Measurements from ENCODE around the gene ZNF722. TPM values are rescaled to one million over a fixed set of nuclear protein-coding genes. Genes with fewer than 3 reads are reported as not detected.
A peak's percentile ranks its signal among the peaks of the same experiment; 100 is the strongest.
"Not testable (repeated sequence)": the region's sequence is repeated elsewhere in the genome, so short reads cannot be mapped to it uniquely, and the experiment has no call there.

The ZNF722 gene
- not detected for total RNA-seq
- polyA plus RNA-seq = not detected
- total RNA-seq = 0 reads per million in 6 experiments

GRCh38 chr7:63998549-63998948, at the start of gene ZNF722:
Gene ZNF722 (plus strand): TSS chr7:63998849. CDS start chr7:63998962, 113 bp downstream.
- H3K4me3 Mint-ChIP-seq = peak within 1 kb of the TSS in 1 of 10 donors; percentile 15
- ATAC-seq = no peak
- no peaks in the 10 kb centered on the region for H3K27me3 Mint-ChIP-seq
- POLR2A ChIA-PET = no interaction called here
- no peak within 1 kb of the TSS for H3K27ac Mint-ChIP-seq
- no peaks in the 10 kb centered on the region for H3K4me1 Mint-ChIP-seq
- no peak for DNase-seq
- peaks cover 0 to 79% (median 15%) of the 10 kb centered on the region in 9 donors for H3K9me3 Mint-ChIP-seq
- peaks cover 0 to 9% (median 0%) of the 10 kb centered on the region in 3 donors for H3K36me3 Mint-ChIP-seq

GRCh38 chr7:63953181-63953580, 45.5 kb upstream of the ZNF722 start:
- Mint-ChIP-seq H3K4me3 (no peak overlapping the region), H3K27ac (no peak overlapping the region), H3K36me3 (peaks cover 0 to 10% (median 0%) of the 10 kb centered on the region in 3 donors), H3K9me3 (peaks cover 2 to 50% (median 26%) of the 10 kb centered on the region in 9 donors), H3K27me3 (no peaks in the 10 kb centered on the region), H3K4me1 (no peaks in the 10 kb centered on the region)
- DNase-seq (no peak), ATAC-seq (no peak)
- POLR2A ChIA-PET = no interaction called here

- no peak overlapping the region for H3K4me3 Mint-ChIP-seq
- peaks cover 0 to 30% (median 11%) of the 10 kb centered on the region in 9 donors for H3K9me3 Mint-ChIP-seq
- H3K4me1 Mint-ChIP-seq = no peaks in the 10 kb centered on the region
- H3K27ac Mint-ChIP-seq = no peak overlapping the region
- ATAC-seq (no peak), DNase-seq (no peak)
- POLR2A ChIA-PET = no interaction called here
- H3K36me3 Mint-ChIP-seq = peaks cover 0 to 8% (median 0%) of the 10 kb centered on the region in 3 donors
- H3K27me3 Mint-ChIP-seq = no peaks in the 10 kb centered on the region
These were observed 30.0 kb upstream of the ZNF722 start for GRCh38 chr7:63968629-63969028.

GRCh38 chr7:64015496-64015895, 16.8 kb downstream of the ZNF722 start:
- H3K27me3 Mint-ChIP-seq, ATAC-seq, H3K27ac Mint-ChIP-seq, POLR2A ChIA-PET, H3K4me3 Mint-ChIP-seq, H3K4me1 Mint-ChIP-seq, DNase-seq: not testable (repeated sequence)
- peaks cover 0 to 51% (median 10%) of the 10 kb centered on the region in 3 donors for H3K36me3 Mint-ChIP-seq
- H3K9me3 Mint-ChIP-seq = peaks cover 23 to 80% (median 51%) of the 10 kb centered on the region in 9 donors

GRCh38 chr7:64035388-64035787, 36.7 kb downstream of the ZNF722 start:
- POLR2A ChIA-PET = no interaction called here
- H3K36me3 Mint-ChIP-seq = peaks cover 4 to 32% (median 5%) of the 10 kb centered on the region in 3 donors
- ATAC-seq (no peak), DNase-seq (no peak)
- peaks cover 0 to 94% (median 52%) of the 10 kb centered on the region in 9 donors for H3K9me3 Mint-ChIP-seq
- H3K27me3 Mint-ChIP-seq = peaks cover 0 to 8% (median 0%) of the 10 kb centered on the region in 5 donors
- H3K4me1 Mint-ChIP-seq = peaks cover 0 to 1% (median 0%) of the 10 kb centered on the region in 4 donors
- H3K27ac Mint-ChIP-seq = no peak overlapping the region
- no peak overlapping the region for H3K4me3 Mint-ChIP-seq

GRCh38 chr7:64037095-64037494, 38.4 kb downstream of the ZNF722 start:
- peaks cover 4 to 24% (median 5%) of the 10 kb centered on the region in 3 donors for H3K36me3 Mint-ChIP-seq
- peaks cover 0 to 8% (median 0%) of the 10 kb centered on the region in 5 donors for H3K27me3 Mint-ChIP-seq
- peaks cover 0 to 91% (median 43%) of the 10 kb centered on the region in 9 donors for H3K9me3 Mint-ChIP-seq
- no peak overlapping the region for H3K4me3 Mint-ChIP-seq
- POLR2A ChIA-PET = no interaction called here
- H3K4me1 Mint-ChIP-seq = peaks cover 0 to 1% (median 0%) of the 10 kb centered on the region in 4 donors
- no peak for ATAC-seq
- no peak overlapping the region for H3K27ac Mint-ChIP-seq
- no peak for DNase-seq

GRCh38 chr7:64045301-64046040, 46.8 kb downstream of the ZNF722 start, which contains the start of gene ZNF727:
Gene ZNF727 (plus strand): TSS chr7:64045434. CDS start chr7:64045622, 188 bp downstream.
- Mint-ChIP-seq H3K27ac (peak within 1 kb of the TSS in 8 of 10 donors; percentile 37 to 89 (median 85)), H3K4me3 (peak within 1 kb of the TSS; percentile 64 to 90 (median 82)), H3K36me3 (peaks cover 2 to 17% (median 6%) of the 10 kb centered on the region in 3 donors), H3K9me3 (peaks cover 6 to 74% (median 32%) of the 10 kb centered on the region in 9 donors), H3K27me3 (peaks cover 0 to 18% (median 4%) of the 10 kb centered on the region in 5 donors), H3K4me1 (peaks cover 0 to 8% (median 5%) of the 10 kb centered on the region in 4 donors)
- peak; percentile 95 to 96 for ATAC-seq
- DNase-seq = peak in 7 of 10 donors; percentile 11 to 70 (median 34)
- POLR2A ChIA-PET = interaction anchor here (0.9 to 1.0 kb wide), 2 partner anchors 120 to 749 kb away, joined by 3 to 4 read pairs; partner anchors contain the start of gene ZNF138

- POLR2A ChIA-PET = interaction anchor here (0.9 kb wide), 1 partner anchor 748 kb away, joined by 4 read pairs; the partner anchor contains the start of gene ZNF138
- peaks cover 2 to 17% (median 6%) of the 10 kb centered on the region in 3 donors for H3K36me3 Mint-ChIP-seq
- peaks cover 5 to 71% (median 31%) of the 10 kb centered on the region in 9 donors for H3K9me3 Mint-ChIP-seq
- DNase-seq = no peak
- no peak for ATAC-seq
- peak overlapping the region in 4 of 10 donors; percentile 51 to 89 (median 85) for H3K27ac Mint-ChIP-seq
- H3K4me3 Mint-ChIP-seq = peak overlapping the region; percentile 48 to 90 (median 82)
- peaks cover 0 to 18% (median 4%) of the 10 kb centered on the region in 5 donors for H3K27me3 Mint-ChIP-seq
- peaks cover 0 to 8% (median 5%) of the 10 kb centered on the region in 4 donors for H3K4me1 Mint-ChIP-seq
These were observed 47.4 kb downstream of the ZNF722 start for GRCh38 chr7:64046041-64046389.

Other genes starting within 250 kb of the ZNF722 start
- 1 to 10 TPM; 2.3 to 2.5 TPM for gene ZNF727, start 46.6 kb downstream of the ZNF722 start, total RNA-seq
- gene ZNF727, start 46.6 kb downstream of the ZNF722 start, polyA plus RNA-seq = under 1 TPM in 2 of 3 donors, not detected in 1; 0.08 to 0.36 TPM
- gene ZNF735, start 208.4 kb downstream of the ZNF722 start, total RNA-seq = not detected
- gene ZNF735, start 208.4 kb downstream of the ZNF722 start, polyA plus RNA-seq = not detected
- gene ZNF679, start 229.6 kb downstream of the ZNF722 start, total RNA-seq = not detected
- gene ZNF679, start 229.6 kb downstream of the ZNF722 start, polyA plus RNA-seq = not detected

Data from naive thymus-derived CD8-positive, alpha-beta T cell (primary cell).